Pancreas (tissue), 10 donors: Measurements from ENCODE around the gene SNX9. TPM values are rescaled to one million over a fixed set of nuclear protein-coding genes. Genes with fewer than 3 reads are reported as not detected.
A peak's percentile ranks its signal among the peaks of the same experiment; 100 is the strongest.

Experiments used
- ATAC-seq, 4 donors: fragments of 200-7000 bp; cut with Tn5 transposase; one replicate each; pipeline versions ENCODE4 v1.8.0 to v1.9.1; 2020; ENCODE audit warnings: mild to moderate bottlenecking in 4 of 4, moderate library complexity in 4 of 4
- DNase-seq, 6 donors: peaks; one replicate each; pipeline ENCODE4 v3.0.0-alpha.2; 2020
- FAIRE-seq: peaks from 2 replicates; lab custom pipeline; 2012; peaks lifted over from hg19 to GRCh38; lab: Jason Lieb, UNC
- H3K27ac ChIP-seq, 4 donors: fragments of 200-600 bp; sonication (generic); 1 replicate in 3 of 4; 2 replicates in 1 of 4; pipeline versions ENCODE4 v1.5.0 to v1.8.0; 2020
- H3K27me3 ChIP-seq, 4 donors: fragments of 200-600 bp; one replicate each; pipeline ENCODE4 v1.8.0; 2021
- H3K36me3 ChIP-seq, 3 donors: fragments of 200-600 bp; sonication (generic) in 1 of 3; one replicate each; pipeline versions ENCODE4 v1.5.0 to v1.8.0; 2020 to 2021
- H3K4me1 ChIP-seq, 3 donors: fragments of 200-600 bp; one replicate each; pipeline ENCODE4 v1.8.0; 2021
- H3K4me3 ChIP-seq, 4 donors: fragments of 200-600 bp; sonication (generic) in 2 of 4; one replicate each; pipeline versions ENCODE4 v1.5.0 to v1.8.0; 2020 to 2021
- H3K9me3 ChIP-seq, 4 donors: fragments of 200-600 bp; one replicate each; pipeline ENCODE4 v1.8.0; 2021
- CTCF ChIP-seq, 4 donors: fragments of 200-600 bp; sonication (generic) in 3 of 4; IDR thresholded peaks; one replicate each; pipeline versions ENCODE4 v1.5.0 to v1.8.0; 2021; ENCODE audit warnings: antibody characterized with exemption in 4 of 4
- WGBS, 2 donors: extraction: QIAGEN DNeasy Blood & Tissue Kit; methylation state at CpG; one replicate each; pipeline ENCODE4 v1.1.7; 2013; 5-methylcytosine and 5-hydroxymethylcytosine counted together
- intact Hi-C, 3 donors: fragments of 100-400 bp; cut with DNase I; formaldehyde crosslinking; loops; one replicate each; pipeline versions ENCODE4 v1.11.1 to v1.14.2; 2022
- polyA plus RNA-seq, 2 donors: library from polyadenylated mRNA; stranded (reverse); fragments of 200-250 nt; gene quantifications; one replicate each; pipeline ENCODE4 v1.2.3, GENCODE V29; 2013
- total RNA-seq, 6 donors: library from RNA; stranded (reverse); fragmentation: NEBNext Ultra II Directional in 4 of 6; extraction: Animal tissue kit (Norgen Biotek cat#: 25700) in 4 of 6; gene quantifications; one replicate each; pipeline versions ENCODE4 v1.2.1 to v1.2.4, GENCODE V29; 2021 to 2023
- donor health status: healthy with polysubstance abuse.
- donor health status: DM: no; HTN: no; CAD: no; lungs with moderate emphysema.
- donor health status: DM: no; HTN: no; CAD: no.
- donor health status: control.
- donor health status: control.
- donor health status: Bipolar disorder and iron deficiency.
- donor health status: DM: yes; HTN: yes; CAD: no.
- donor health status: DM: no; HTN: no; CAD: no.
- donor health status: DM: no; HTN: no; CAD: no.
- donor health status: DM: yes; HTN: yes; CAD: no.

The SNX9 gene
- total and polyA plus RNA-seq, 8 donors: 14.2 to 27.4 (median 16.2) TPM

GRCh38 chr6:157976345-157977175, 153.5 kb downstream of the SNX9 start:
- no peak for TF ChIP-seq CTCF (IDR thresholded peaks at IDR 0.05)
- WGBS, 2 donors: 92 to 96% methylated on average over 21 of the region's 21 CpGs
- H3K4me3 ChIP-seq: no peak overlapping the region
- ATAC-seq (no peak), DNase-seq (peak in 1 of 6 donors; percentile 35), FAIRE-seq (no peak)
- no peaks in the 10 kb centered on the region for H3K9me3 ChIP-seq
- no peaks in the 10 kb centered on the region for H3K4me1 ChIP-seq
- intact Hi-C loops: loop anchor here in 1 of 3 donors (10.0 kb wide), 1 partner anchor 98 kb away; no protein-coding TSS in a partner anchor
- H3K27ac ChIP-seq: no peak overlapping the region
- no peaks in the 10 kb centered on the region for H3K27me3 ChIP-seq
- H3K36me3 ChIP-seq: no peaks in the 10 kb centered on the region

GRCh38 chr6:157977176-157977804, 154.2 kb downstream of the SNX9 start:
- ATAC-seq: no peak
- no peaks in the 10 kb centered on the region for H3K36me3 ChIP-seq
- H3K27me3 ChIP-seq: no peaks in the 10 kb centered on the region
- 87 to 88% methylated on average over 10 of the region's 10 CpGs for WGBS, 2 donors
- DNase-seq: no peak
- no peak overlapping the region for H3K4me3 ChIP-seq
- intact Hi-C loops: loop anchor here in 1 of 3 donors (10.0 kb wide), 1 partner anchor 98 kb away; no protein-coding TSS in a partner anchor
- no peak overlapping the region for H3K27ac ChIP-seq
- TF ChIP-seq CTCF (IDR thresholded peaks at IDR 0.05): no peak
- H3K4me1 ChIP-seq: no peaks in the 10 kb centered on the region
- FAIRE-seq: no peak
- no peaks in the 10 kb centered on the region for H3K9me3 ChIP-seq

- DNase-seq: no peak
- H3K9me3 ChIP-seq: no peaks in the 10 kb centered on the region
- peaks cover 0 to 7% (median 3%) of the 10 kb centered on the region in 3 donors for H3K4me1 ChIP-seq
- intact Hi-C loops: loop anchor here in 1 of 3 donors (10.0 kb wide), 1 partner anchor 97 kb away; no protein-coding TSS in a partner anchor
- H3K36me3 ChIP-seq: no peaks in the 10 kb centered on the region
- no peak for ATAC-seq
- TF ChIP-seq CTCF (IDR thresholded peaks at IDR 0.05): no peak
- no peak overlapping the region for H3K4me3 ChIP-seq
- H3K27ac ChIP-seq: no peak overlapping the region
- 86 to 94% methylated on average over 16 of the region's 16 CpGs for WGBS, 2 donors
- H3K27me3 ChIP-seq: no peaks in the 10 kb centered on the region
- FAIRE-seq: no peak
Observed at GRCh38 chr6:157978021-157978783, 155.2 kb downstream of the SNX9 start.

GRCh38 chr6:157980288-157981131, 157.5 kb downstream of the SNX9 start:
- Histone ChIP-seq H3K27ac (peak overlapping the region in 3 of 4 donors; percentile 20 to 84 (median 68)), H3K4me1 (peaks cover 10 to 20% (median 18%) of the 10 kb centered on the region in 3 donors), H3K4me3 (peak overlapping the region in 3 of 4 donors; percentile 81 to 98 (median 95)), H3K27me3 (no peaks in the 10 kb centered on the region), H3K36me3 (no peaks in the 10 kb centered on the region), H3K9me3 (no peaks in the 10 kb centered on the region)
- TF ChIP-seq CTCF (IDR thresholded peaks at IDR 0.05): no peak
- intact Hi-C loops: no loop called here
- no peak for DNase-seq
- ATAC-seq: peak; percentile 11 to 22 (median 17)
- FAIRE-seq: no peak
- WGBS, 2 donors: 33 to 39% methylated on average over 19 of the region's 19 CpGs
